HepG2 (cell line): ENCODE results near the gene AFF1.

Experiments
- ATF1 ChIP-seq: IDR thresholded peaks from 2 replicates; pipeline ENCODE4 v1.6.1; 2016; ENCODE audit warnings: mild to moderate bottlenecking, control low read depth
- ETV6 ChIP-seq: sonication (generic); formaldehyde crosslinking; conservative IDR thresholded peaks from 2 replicates; pipeline ENCODE4 v1.4.0; 2020; ENCODE audit warnings: missing genetic modification reagents
- JUN ChIP-seq: sonication (generic); formaldehyde crosslinking; IDR thresholded peaks from 2 replicates; pipeline ENCODE4 v1.4.0; 2020; ENCODE audit warnings: mild to moderate bottlenecking, missing genetic modification reagents
- MAFG ChIP-seq: sonication (generic); formaldehyde crosslinking; IDR thresholded peaks from 2 replicates; pipeline ENCODE4 v1.5.1; 2020; ENCODE audit warnings: mild to moderate bottlenecking, missing genetic modification reagents
- MTA1 ChIP-seq: sonication (generic); formaldehyde crosslinking; IDR thresholded peaks from 2 replicates; pipeline ENCODE4 v1.4.0; 2020; ENCODE audit warnings: missing genetic modification reagents, mild to moderate bottlenecking, borderline replicate concordance
- POLR2A ChIP-seq, 2 experiments: IDR thresholded peaks; 2 replicates each; pipeline ENCODE4 v1.6.1; 2011; ENCODE audit warnings: low read depth in 2 of 2, low read length in 2 of 2, mild to moderate bottlenecking in 1 of 2, moderate library complexity in 1 of 2; ENCODE audit not compliant: insufficient read depth in 1 of 2
- SIN3A ChIP-seq: IDR thresholded peaks from 2 replicates; pipeline ENCODE4 v1.6.1; 2011; ENCODE audit warnings: low read depth, mild to moderate bottlenecking, control low read depth, low read length, borderline replicate concordance

- TF ChIP-seq JUN (CRISPR knock-in tag) (no peak), ETV6 (CRISPR knock-in tag) (no peak), ATF1 (CRISPR knock-in tag) (no peak), MAFG (CRISPR knock-in tag) (no peak), POLR2A (IDR thresholded peaks at IDR 0.05; ENCODE audit: insufficient read depth in 1 of 2, low read depth in 2 of 2, low read length in 2 of 2) (no peak), SIN3A (no peak), MTA1 (CRISPR knock-in tag) (no peak)
Measured at GRCh38 chr4:86938771-86939520, 4.1 kb downstream of the AFF1 start.
